ENCODE data around the gene ADAM15. TPM values are rescaled to one million over a fixed set of nuclear protein-coding genes. Genes with fewer than 3 reads are reported as not detected.

Gene ADAM15
- total RNA-seq, 1 experiment from 2014 or later: 38.4 TPM

- DNase-seq (ENCODE audit: low spot score): no peak
- Mint-ChIP-seq H3K9me3 (no peaks in the 10 kb centered on the region), H3K4me3 (peak overlapping the region; percentile 75), H3K27me3 (ENCODE audit: low read depth) (peaks cover 23% of the 10 kb centered on the region), H3K27ac (no peak overlapping the region), H3K36me3 (peaks cover 24% of the 10 kb centered on the region), H3K4me1 (peaks cover 44% of the 10 kb centered on the region)
- POLR2A ChIA-PET: interaction anchor here (0.6 to 2.1 kb wide), 5 partner anchors 11 to 454 kb away, joined by 3 to 10 read pairs (median 5); no protein-coding TSS in a partner anchor
- CTCF ChIA-PET: interaction anchor here (0.6 to 4.8 kb wide), 19 partner anchors 8 to 114 kb away, joined by 3 to 62 read pairs (median 9); partner anchors contain the start of genes ADAM15, KRTCAP2 and PBXIP1
- TF ChIP-seq RELA (CRISPR knock-in tag; IDR thresholded peaks at IDR 0.05; ENCODE audit: borderline replicate concordance) (no peak), ATF2 (CRISPR knock-in tag; IDR thresholded peaks at IDR 0.05; ENCODE audit: borderline replicate concordance, low read depth) (no peak), ZBTB21 (CRISPR knock-in tag; IDR thresholded peaks at IDR 0.05; ENCODE audit: borderline replicate concordance) (no peak), ZNF532 (CRISPR knock-in tag; IDR thresholded peaks at IDR 0.05; ENCODE audit: borderline replicate concordance) (no peak), STAT6 (CRISPR knock-in tag; conservative IDR thresholded peaks at IDR 0.05; ENCODE audit: low read depth) (no peak), MLX (CRISPR knock-in tag; IDR thresholded peaks at IDR 0.05) (no peak)
- TF ChIP-seq, protein P1, sequence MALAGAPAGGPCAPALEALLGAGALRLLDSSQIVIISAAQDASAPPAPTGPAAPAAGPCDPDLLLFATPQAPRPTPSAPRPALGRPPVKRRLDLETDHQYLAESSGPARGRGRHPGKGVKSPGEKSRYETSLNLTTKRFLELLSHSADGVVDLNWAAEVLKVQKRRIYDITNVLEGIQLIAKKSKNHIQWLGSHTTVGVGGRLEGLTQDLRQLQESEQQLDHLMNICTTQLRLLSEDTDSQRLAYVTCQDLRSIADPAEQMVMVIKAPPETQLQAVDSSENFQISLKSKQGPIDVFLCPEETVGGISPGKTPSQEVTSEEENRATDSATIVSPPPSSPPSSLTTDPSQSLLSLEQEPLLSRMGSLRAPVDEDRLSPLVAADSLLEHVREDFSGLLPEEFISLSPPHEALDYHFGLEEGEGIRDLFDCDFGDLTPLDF (CRISPR knock-in tag; IDR thresholded peaks at IDR 0.05): no peak
- ATAC-seq: peak; percentile 10
Observed at GRCh38 chr1:155069551-155070157, 18.5 kb downstream of the ADAM15 start.

DNA sequence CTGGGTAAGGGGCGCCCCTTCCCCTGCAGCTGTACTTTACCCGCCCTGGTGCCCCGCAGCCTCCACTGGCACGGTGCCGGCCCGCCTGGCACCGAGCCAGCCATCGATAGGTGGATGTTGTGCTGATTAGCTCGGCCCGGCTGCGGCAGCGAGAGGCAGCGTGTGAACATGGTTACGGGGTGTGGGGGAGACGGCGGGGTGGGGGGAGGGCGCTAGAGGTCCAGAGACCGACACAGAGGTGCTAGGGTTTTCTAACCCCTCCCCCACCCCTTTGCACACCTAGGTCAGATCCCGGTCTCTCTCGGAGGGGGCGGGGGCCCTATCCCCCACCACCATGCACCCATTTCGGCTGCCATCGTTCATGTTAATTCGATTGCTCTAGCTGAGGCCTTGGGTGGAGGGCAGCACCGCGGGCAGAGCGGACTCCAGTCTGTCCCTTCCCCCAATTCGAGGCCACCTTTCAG, 19.1 kb downstream of the ADAM15 start:
- no peak for DNase-seq (ENCODE audit: low spot score)
- ATAC-seq: no peak
- peaks cover 38% of the 10 kb centered on the region for H3K4me1 Mint-ChIP-seq
- peaks cover 24% of the 10 kb centered on the region for H3K36me3 Mint-ChIP-seq
- H3K9me3 Mint-ChIP-seq: no peaks in the 10 kb centered on the region
- H3K4me3 Mint-ChIP-seq: peak overlapping the region; percentile 75
- no peak overlapping the region for H3K27ac Mint-ChIP-seq
- ChIA-PET CTCF (interaction anchor here (0.6 to 4.8 kb wide), 25 partner anchors 8 to 405 kb away, joined by 3 to 62 read pairs (median 5); partner anchors contain the start of genes ADAM15, KRTCAP2 and PBXIP1), POLR2A (interaction anchor here (0.6 to 2.1 kb wide), 5 partner anchors 10 to 242 kb away, joined by 3 to 10 read pairs (median 5); no protein-coding TSS in a partner anchor)
- peaks cover 28% of the 10 kb centered on the region for H3K27me3 Mint-ChIP-seq (ENCODE audit: low read depth)
- no peak for TF ChIP-seq CBFB (CRISPR knock-in tag; IDR thresholded peaks at IDR 0.05; ENCODE audit: low read depth)
- TF ChIP-seq, protein P2, sequence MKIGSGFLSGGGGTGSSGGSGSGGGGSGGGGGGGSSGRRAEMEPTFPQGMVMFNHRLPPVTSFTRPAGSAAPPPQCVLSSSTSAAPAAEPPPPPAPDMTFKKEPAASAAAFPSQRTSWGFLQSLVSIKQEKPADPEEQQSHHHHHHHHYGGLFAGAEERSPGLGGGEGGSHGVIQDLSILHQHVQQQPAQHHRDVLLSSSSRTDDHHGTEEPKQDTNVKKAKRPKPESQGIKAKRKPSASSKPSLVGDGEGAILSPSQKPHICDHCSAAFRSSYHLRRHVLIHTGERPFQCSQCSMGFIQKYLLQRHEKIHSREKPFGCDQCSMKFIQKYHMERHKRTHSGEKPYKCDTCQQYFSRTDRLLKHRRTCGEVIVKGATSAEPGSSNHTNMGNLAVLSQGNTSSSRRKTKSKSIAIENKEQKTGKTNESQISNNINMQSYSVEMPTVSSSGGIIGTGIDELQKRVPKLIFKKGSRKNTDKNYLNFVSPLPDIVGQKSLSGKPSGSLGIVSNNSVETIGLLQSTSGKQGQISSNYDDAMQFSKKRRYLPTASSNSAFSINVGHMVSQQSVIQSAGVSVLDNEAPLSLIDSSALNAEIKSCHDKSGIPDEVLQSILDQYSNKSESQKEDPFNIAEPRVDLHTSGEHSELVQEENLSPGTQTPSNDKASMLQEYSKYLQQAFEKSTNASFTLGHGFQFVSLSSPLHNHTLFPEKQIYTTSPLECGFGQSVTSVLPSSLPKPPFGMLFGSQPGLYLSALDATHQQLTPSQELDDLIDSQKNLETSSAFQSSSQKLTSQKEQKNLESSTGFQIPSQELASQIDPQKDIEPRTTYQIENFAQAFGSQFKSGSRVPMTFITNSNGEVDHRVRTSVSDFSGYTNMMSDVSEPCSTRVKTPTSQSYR (CRISPR knock-in tag; IDR thresholded peaks at IDR 0.05): 0 out of 2 replicates have a peak, but pooled peaks have one; percentile 15

Data from WTC11 (cell line).